H9 (cell line): Measurements from ENCODE around the gene KMT2B. TPM values are rescaled to one million over a fixed set of nuclear protein-coding genes. Genes with fewer than 3 reads are reported as not detected.

Source experiments
- DNase-seq: peaks from one replicate; pipeline ENCODE4 v3.0.0-alpha.2; 2017
- H2AFZ ChIP-seq: one replicate; pipeline ENCODE4 v1.6.1; 2013; ENCODE audit warnings: mild to moderate bottlenecking, low read length, control low read depth, moderate library complexity
- H2AK5ac ChIP-seq: 2 replicates; pipeline ENCODE4 v1.6.1; 2013; ENCODE audit warnings: low read length, control low read depth, mixed read lengths; ENCODE audit not compliant: insufficient read length
- H2BK120ac ChIP-seq: one replicate; pipeline ENCODE4 v1.6.1; 2013; ENCODE audit warnings: low read depth, mild to moderate bottlenecking, low read length, control low read depth, inconsistent platforms; ENCODE audit not compliant: poor library complexity, severe bottlenecking
- H2BK12ac ChIP-seq: 2 replicates; pipeline ENCODE4 v1.6.1; 2013; ENCODE audit warnings: low read length, control low read depth, mixed read lengths, low read depth; ENCODE audit not compliant: insufficient read length
- H2BK15ac ChIP-seq: 2 replicates; pipeline ENCODE4 v1.6.1; 2013; ENCODE audit warnings: low read depth, low read length, control low read depth
- H2BK20ac ChIP-seq: one replicate; pipeline ENCODE4 v1.6.1; 2013; ENCODE audit warnings: low read depth, mild to moderate bottlenecking, low read length, control low read depth, inconsistent platforms; ENCODE audit not compliant: poor library complexity, severe bottlenecking
- H2BK5ac ChIP-seq: 2 replicates; pipeline ENCODE4 v1.6.1; 2013; ENCODE audit warnings: low read length, control low read depth, mixed read lengths; ENCODE audit not compliant: insufficient read length
- H3K14ac ChIP-seq: 2 replicates; pipeline ENCODE4 v1.6.1; 2013; ENCODE audit warnings: low read length, control low read depth; ENCODE audit not compliant: insufficient read depth
- H3K18ac ChIP-seq: 2 replicates; pipeline ENCODE4 v1.6.1; 2013; ENCODE audit warnings: low read depth, mild to moderate bottlenecking, mixed read lengths, low read length, control low read depth; ENCODE audit not compliant: insufficient read length
- H3K23ac ChIP-seq: 2 replicates; pipeline ENCODE4 v1.6.1; 2013; ENCODE audit warnings: low read length, control low read depth, mixed read lengths, low read depth; ENCODE audit not compliant: insufficient read length
- H3K23me2 ChIP-seq: 2 replicates; pipeline ENCODE4 v1.6.1; 2013; ENCODE audit warnings: low read depth, mild to moderate bottlenecking, mixed read lengths, low read length, control low read depth; ENCODE audit not compliant: insufficient read length, poor library complexity, severe bottlenecking
- H3K27ac ChIP-seq: 2 replicates; pipeline ENCODE4 v1.5.1; 2013; ENCODE audit warnings: low read length, control low read depth, mixed read lengths, low read depth; ENCODE audit not compliant: insufficient read length
- H3K27me3 ChIP-seq: 2 replicates; pipeline ENCODE4 v1.6.1; 2013; ENCODE audit warnings: low read length, control low read depth, inconsistent platforms; ENCODE audit not compliant: insufficient read depth
- H3K4ac ChIP-seq: 2 replicates; pipeline ENCODE4 v1.6.1; 2013; ENCODE audit warnings: low read depth, mild to moderate bottlenecking, control low read depth, inconsistent platforms, low read length, moderate library complexity
- H3K4me1 ChIP-seq: 2 replicates; pipeline ENCODE4 v1.6.1; 2013; ENCODE audit warnings: low read length, control low read depth, inconsistent platforms; ENCODE audit not compliant: insufficient read depth
- H3K4me2 ChIP-seq: 2 replicates; pipeline ENCODE4 v1.6.1; 2013; ENCODE audit warnings: low read length, control low read depth, mixed read lengths; ENCODE audit not compliant: insufficient read length, insufficient read depth
- H3K56ac ChIP-seq: 2 replicates; pipeline ENCODE4 v1.6.1; 2013; ENCODE audit warnings: low read depth, mild to moderate bottlenecking, mixed read lengths, low read length, control low read depth; ENCODE audit not compliant: insufficient read length
- H3K79me1 ChIP-seq: 2 replicates; pipeline ENCODE4 v1.6.1; 2013; ENCODE audit warnings: low read depth, mild to moderate bottlenecking, moderate library complexity, low read length, control low read depth, inconsistent platforms; ENCODE audit not compliant: insufficient read depth, poor library complexity, severe bottlenecking
- H3K79me2 ChIP-seq: 2 replicates; pipeline ENCODE4 v1.6.1; 2013; ENCODE audit warnings: low read length, control low read depth, inconsistent platforms; ENCODE audit not compliant: insufficient read depth
- H3K9ac ChIP-seq: 2 replicates; pipeline ENCODE4 v1.6.1; 2013; ENCODE audit warnings: low read length, control low read depth, mixed read lengths; ENCODE audit not compliant: insufficient read length; ENCODE audit errors: extremely low read depth
- H3K9me3 ChIP-seq: one replicate; pipeline ENCODE4 v1.6.1; 2013; ENCODE audit warnings: low read depth, low read length, inconsistent platforms; ENCODE audit not compliant: control insufficient read depth
- H3T11ph ChIP-seq: one replicate; pipeline ENCODE4 v1.6.1; 2013; ENCODE audit warnings: mild to moderate bottlenecking, low read length, control low read depth, inconsistent platforms
- H4K20me1 ChIP-seq: one replicate; pipeline ENCODE4 v1.6.1; 2013; ENCODE audit not compliant: control insufficient read depth, insufficient read length, insufficient read depth
- H4K5ac ChIP-seq: 2 replicates; pipeline ENCODE4 v1.6.1; 2013; ENCODE audit warnings: low read depth, mild to moderate bottlenecking, mixed read lengths, low read length, control low read depth; ENCODE audit not compliant: insufficient read length
- H4K8ac ChIP-seq: replicated peaks from 2 replicates; pipeline ENCODE4 v1.6.1; 2013; ENCODE audit warnings: low read length, control low read depth, mixed read lengths, low read depth; ENCODE audit not compliant: insufficient read length
- H4K91ac ChIP-seq: 2 replicates; pipeline ENCODE4 v1.6.1; 2013; ENCODE audit warnings: low read depth, mild to moderate bottlenecking, moderate library complexity, mixed read lengths, low read length, control low read depth; ENCODE audit not compliant: insufficient read length
- H3K27ac Mint-ChIP-seq, 3 experiments: 2 replicates in 2 of 3; 3 replicates in 1 of 3; pipeline ENCODE4 v1.8.0; 2020 to 2021; ENCODE audit warnings: mixed read lengths in 3 of 3, mild to moderate bottlenecking in 1 of 3, moderate library complexity in 1 of 3
- H3K27me3 Mint-ChIP-seq: 2 replicates; pipeline ENCODE4 v1.8.0; 2021; ENCODE audit warnings: low read depth, mild to moderate bottlenecking, moderate library complexity, mixed read lengths
- H3K36me3 Mint-ChIP-seq, 3 experiments: 2 replicates in 2 of 3; 3 replicates in 1 of 3; pipeline ENCODE4 v1.8.0; 2020 to 2021; ENCODE audit warnings: low read depth in 3 of 3, mixed read lengths in 3 of 3; ENCODE audit not compliant: insufficient read depth in 1 of 3
- H3K4me1 Mint-ChIP-seq, 2 experiments: 2 replicates each; pipeline ENCODE4 v1.8.0; 2020; ENCODE audit warnings: mixed read lengths in 2 of 2
- H3K4me3 Mint-ChIP-seq, 2 experiments: 2 replicates in 1 of 2; 3 replicates in 1 of 2; pipeline ENCODE4 v1.8.0; 2020 to 2021; ENCODE audit warnings: mild to moderate bottlenecking in 2 of 2, mixed read lengths in 2 of 2, moderate library complexity in 1 of 2
- H3K9me3 Mint-ChIP-seq, 2 experiments: 2 replicates in 1 of 2; 3 replicates in 1 of 2; pipeline ENCODE4 v1.8.0; 2020; ENCODE audit warnings: mild to moderate bottlenecking in 2 of 2, mixed read lengths in 2 of 2, moderate library complexity in 1 of 2
- CTCF ChIP-seq: fragments of 200-600 bp; sonication (generic); conservative IDR thresholded peaks from 3 replicates; pipeline ENCODE4 v1.8.0; 2021; ENCODE audit warnings: antibody characterized with exemption, mild to moderate bottlenecking
- WGBS: extraction: QIAGEN DNeasy Blood & Tissue Kit; methylation state at CpG from one replicate; pipeline ENCODE4 v1.1.7; 2013; ENCODE audit warnings: missing lambda C conversion rate, low lambda C conversion rate, mixed read lengths; ENCODE audit not compliant: insufficient read length; ENCODE audit errors: extremely low coverage; 5-methylcytosine and 5-hydroxymethylcytosine counted together
- total RNA-seq: library from RNA; stranded (reverse); gene quantifications from 2 replicates; pipeline ENCODE4 v1.2.1, GENCODE V29; 2021

The KMT2B gene
- total RNA-seq, 1 experiment from 2014 or later: 47.7 TPM

- Histone ChIP-seq H3K27me3 (no peaks in the 10 kb centered on the region), H2AFZ (no peak overlapping the region), H3K23ac (no peak overlapping the region), H3K14ac (no peak overlapping the region), H2BK5ac (no peak overlapping the region), H2BK15ac (no peak overlapping the region), H4K8ac (no peak overlapping the region), H2BK20ac (no peak overlapping the region), H3K9ac (no peak overlapping the region), H3K18ac (no peak overlapping the region), H3K27ac (no peak overlapping the region), H3T11ph (no peak overlapping the region), H3K9me3 (no peaks in the 10 kb centered on the region), H2BK12ac (no peak overlapping the region), H4K91ac (no peak overlapping the region), H3K79me1 (no peaks in the 10 kb centered on the region), H4K20me1 (no peaks in the 10 kb centered on the region), H3K23me2 (peaks cover 11% of the 10 kb centered on the region), H3K4ac (no peak overlapping the region), H3K79me2 (no peaks in the 10 kb centered on the region), H2AK5ac (no peak overlapping the region), H3K4me2 (no peak overlapping the region), H4K5ac (no peak overlapping the region), H3K4me1 (no peaks in the 10 kb centered on the region), H3K56ac (no peak overlapping the region), H2BK120ac (no peak overlapping the region)
- Mint-ChIP-seq H3K4me3 (peak overlapping the region in 1 of 2 experiments; percentile 38; a peak in 1 of 5 replicates), H3K27ac (no peak overlapping the region), H3K4me1 (peaks cover 4 to 6% of the 10 kb centered on the region in 2 experiments; a peak in 3 of 4 replicates), H3K36me3 (no peaks in the 10 kb centered on the region; a peak in 1 of 7 replicates), H3K27me3 (peaks cover 30% of the 10 kb centered on the region), H3K9me3 (no peaks in the 10 kb centered on the region)
- no CpG with 5 or more reads among the region's 3 CpGs for WGBS
- no peak for TF ChIP-seq CTCF
- no peak for DNase-seq
These were observed 46.0 kb upstream of the KMT2B start for GRCh38 chr19:35671818-35672217.
